ENCODE data around the gene KIAA1217. TPM values are rescaled to one million over a fixed set of nuclear protein-coding genes. Genes with fewer than 3 reads are reported as not detected.

KIAA1217 gene
- polyA plus RNA-seq, 2 of the 4 experiments (the other 2 are of a cell fraction), result 1.5 to 2.7 TPM

DNA sequence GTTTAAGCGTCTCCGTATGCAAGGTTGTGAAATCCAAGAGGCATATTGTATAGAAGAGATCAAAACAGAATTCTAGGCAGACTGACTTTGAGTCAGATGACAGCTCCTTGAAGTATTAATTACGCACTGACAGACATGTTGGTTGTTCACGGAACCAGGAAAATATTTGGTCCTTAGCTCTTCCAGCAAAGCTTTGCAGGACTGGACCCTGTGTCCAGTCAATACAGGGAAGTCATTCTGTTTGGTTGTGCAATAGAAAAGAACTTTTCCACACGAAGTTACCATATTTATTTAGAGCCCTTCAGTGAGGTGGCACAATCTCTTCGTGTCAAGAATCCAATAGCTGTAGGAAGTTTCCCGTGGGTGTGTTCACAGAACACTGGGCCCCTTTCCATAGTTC is 309.5 kb downstream of the KIAA1217 start:
- H3K4me1 ChIP-seq, result no peaks in the 10 kb centered on the region
- 80% methylated on average over 7 of the region's 7 CpGs for WGBS (ENCODE audit: missing lambda C conversion rate)
- H3K9me3 ChIP-seq, result no peaks in the 10 kb centered on the region
- TF ChIP-seq HOXB5 (CRISPR knock-in tag; IDR thresholded peaks at IDR 0.05) (no peak), HEYL (CRISPR knock-in tag; IDR thresholded peaks at IDR 0.05) (no peak), GATA3 (IDR thresholded peaks at IDR 0.05; ENCODE audit: borderline replicate concordance) (no peak), RAD21 (conservative IDR thresholded peaks at IDR 0.05 in 1 of 2, IDR thresholded peaks at IDR 0.05 in 1 of 2) (no peak), NR3C1 (IDR thresholded peaks at IDR 0.05) (no peak), CBX2 (IDR thresholded peaks at IDR 0.05; ENCODE audit: borderline replicate concordance, low read depth) (no peak), EP300 (IDR thresholded peaks at IDR 0.05) (no peak), TP53 (CRISPR knock-in tag; IDR thresholded peaks at IDR 0.05) (no peak), FOSB (CRISPR knock-in tag; IDR thresholded peaks at IDR 0.05) (no peak), EHF (CRISPR knock-in tag; IDR thresholded peaks at IDR 0.05) (no peak), CHD4 (IDR thresholded peaks at IDR 0.05; ENCODE audit: borderline replicate concordance) (no peak), KDM5A (IDR thresholded peaks at IDR 0.05) (no peak), HDAC2 (IDR thresholded peaks at IDR 0.05) (no peak), ELK1 (IDR thresholded peaks at IDR 0.05; ENCODE audit: low read depth, low read length) (no peak), ZSCAN20 (CRISPR knock-in tag; IDR thresholded peaks at IDR 0.05) (no peak), FOSL2 (IDR thresholded peaks at IDR 0.05) (no peak), FOSL2 (CRISPR knock-in tag; IDR thresholded peaks at IDR 0.05) (no peak), RFX5 (IDR thresholded peaks at IDR 0.05) (no peak)
- TF ChIP-seq, protein P1, sequence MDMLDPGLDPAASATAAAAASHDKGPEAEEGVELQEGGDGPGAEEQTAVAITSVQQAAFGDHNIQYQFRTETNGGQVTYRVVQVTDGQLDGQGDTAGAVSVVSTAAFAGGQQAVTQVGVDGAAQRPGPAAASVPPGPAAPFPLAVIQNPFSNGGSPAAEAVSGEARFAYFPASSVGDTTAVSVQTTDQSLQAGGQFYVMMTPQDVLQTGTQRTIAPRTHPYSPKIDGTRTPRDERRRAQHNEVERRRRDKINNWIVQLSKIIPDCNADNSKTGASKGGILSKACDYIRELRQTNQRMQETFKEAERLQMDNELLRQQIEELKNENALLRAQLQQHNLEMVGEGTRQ (IDR thresholded peaks at IDR 0.05), result no peak
- ChIA-PET POLR2A (no interaction called here), CTCF (interaction anchor here (0.7 to 6.2 kb wide), 34 partner anchors 10 to 1360 kb away, joined by 3 to 89 read pairs (median 4); no protein-coding TSS in a partner anchor)
- FAIRE-seq (no peak), ATAC-seq (peak in 1 of 2 experiments; percentile 28; a peak in 1 of 6 replicates), DNase-seq (ENCODE audit: low read depth in 1 of 2, low spot score in 1 of 2) (no peak)
- H3K4me3 ChIP-seq, result no peak overlapping the region
- H3K4me2 ChIP-seq, result peak overlapping the region; percentile 58; the same call in 1 of the 3 replicates
- H3K27ac ChIP-seq, result no peak overlapping the region

DNA sequence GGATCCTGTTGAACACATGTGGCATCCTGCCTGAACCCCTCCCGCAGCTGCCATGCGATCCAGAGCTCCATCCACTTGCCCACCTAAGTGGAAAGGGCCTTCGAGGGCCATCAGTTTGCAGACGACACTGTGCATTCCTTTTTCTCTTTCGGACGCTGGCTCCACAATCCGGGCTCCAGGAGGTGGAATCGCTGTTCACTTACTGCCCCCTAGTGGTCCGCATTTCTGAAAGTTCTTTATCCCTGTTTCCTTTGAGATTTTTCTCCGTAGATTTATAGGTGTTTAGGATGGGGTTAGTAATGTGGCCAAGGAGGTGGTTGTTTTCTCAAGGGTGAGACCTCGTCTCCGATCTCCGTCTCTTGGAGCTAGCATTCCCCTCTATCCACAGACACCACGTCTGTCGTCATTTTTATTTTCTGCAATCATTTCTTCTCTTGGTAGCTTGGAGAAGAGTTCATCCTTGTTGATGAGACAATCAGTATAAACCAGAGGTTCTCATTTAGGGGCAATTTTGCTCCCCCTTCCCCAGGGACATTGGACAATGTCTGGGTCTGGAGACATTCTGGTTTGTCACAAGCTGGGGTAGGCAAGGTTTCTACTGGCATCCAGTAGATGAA is 310.2 kb downstream of the KIAA1217 start:
- DNase-seq (ENCODE audit: low read depth in 1 of 2, low spot score in 1 of 2) (peak; percentile 57 to 67), FAIRE-seq (peak; percentile 46), ATAC-seq (peak; percentile 83 to 93)
- no peak overlapping the region for H3K27ac ChIP-seq
- no peak overlapping the region for H3K4me3 ChIP-seq
- ChIA-PET POLR2A (no interaction called here), CTCF (interaction anchor here (0.7 to 6.2 kb wide), 41 partner anchors 10 to 1361 kb away, joined by 3 to 89 read pairs (median 4); no protein-coding TSS in a partner anchor)
- H3K4me1 ChIP-seq, result no peaks in the 10 kb centered on the region
- peak overlapping the region; percentile 58 for H3K4me2 ChIP-seq
- TF ChIP-seq HEYL (CRISPR knock-in tag; IDR thresholded peaks at IDR 0.05) (no peak), HOXB5 (CRISPR knock-in tag; IDR thresholded peaks at IDR 0.05) (no peak), SMC3 (IDR thresholded peaks at IDR 0.05) (peak; percentile 56), RAD21 (conservative IDR thresholded peaks at IDR 0.05 in 1 of 2, IDR thresholded peaks at IDR 0.05 in 1 of 2) (peak; percentile 82 to 83), MAX (IDR thresholded peaks at IDR 0.05) (no peak), NR3C1 (IDR thresholded peaks at IDR 0.05) (no peak), RFX5 (IDR thresholded peaks at IDR 0.05) (no peak), EHMT2 (IDR thresholded peaks at IDR 0.05; ENCODE audit: low read depth) (no peak), RARB (CRISPR knock-in tag; IDR thresholded peaks at IDR 0.05) (no peak), CTCF (IDR thresholded peaks at IDR 0.05) (peak; percentile 82)
- TF ChIP-seq, protein P2, sequence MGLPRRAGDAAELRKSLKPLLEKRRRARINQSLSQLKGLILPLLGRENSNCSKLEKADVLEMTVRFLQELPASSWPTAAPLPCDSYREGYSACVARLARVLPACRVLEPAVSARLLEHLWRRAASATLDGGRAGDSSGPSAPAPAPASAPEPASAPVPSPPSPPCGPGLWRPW (IDR thresholded peaks at IDR 0.05), result no peak
- TF ChIP-seq, protein P1 (IDR thresholded peaks at IDR 0.05), result no peak
- 7% methylated on average over 15 of the region's 15 CpGs for WGBS (ENCODE audit: missing lambda C conversion rate)
- no peaks in the 10 kb centered on the region for H3K9me3 ChIP-seq
